ENCODE data around the gene RIOK2.
"Not testable (repeated sequence)": the region's sequence is repeated elsewhere in the genome, so short reads cannot be mapped to it uniquely, and the experiment has no call there.

RIOK2 gene

GRCh38 chr5:97194366-97194765, 11.3 kb upstream of the RIOK2 start:
- TF ChIP-seq, protein P1, sequence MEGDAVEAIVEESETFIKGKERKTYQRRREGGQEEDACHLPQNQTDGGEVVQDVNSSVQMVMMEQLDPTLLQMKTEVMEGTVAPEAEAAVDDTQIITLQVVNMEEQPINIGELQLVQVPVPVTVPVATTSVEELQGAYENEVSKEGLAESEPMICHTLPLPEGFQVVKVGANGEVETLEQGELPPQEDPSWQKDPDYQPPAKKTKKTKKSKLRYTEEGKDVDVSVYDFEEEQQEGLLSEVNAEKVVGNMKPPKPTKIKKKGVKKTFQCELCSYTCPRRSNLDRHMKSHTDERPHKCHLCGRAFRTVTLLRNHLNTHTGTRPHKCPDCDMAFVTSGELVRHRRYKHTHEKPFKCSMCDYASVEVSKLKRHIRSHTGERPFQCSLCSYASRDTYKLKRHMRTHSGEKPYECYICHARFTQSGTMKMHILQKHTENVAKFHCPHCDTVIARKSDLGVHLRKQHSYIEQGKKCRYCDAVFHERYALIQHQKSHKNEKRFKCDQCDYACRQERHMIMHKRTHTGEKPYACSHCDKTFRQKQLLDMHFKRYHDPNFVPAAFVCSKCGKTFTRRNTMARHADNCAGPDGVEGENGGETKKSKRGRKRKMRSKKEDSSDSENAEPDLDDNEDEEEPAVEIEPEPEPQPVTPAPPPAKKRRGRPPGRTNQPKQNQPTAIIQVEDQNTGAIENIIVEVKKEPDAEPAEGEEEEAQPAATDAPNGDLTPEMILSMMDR (IDR thresholded peaks at IDR 0.05; ENCODE audit: low read depth, low read length, poor library complexity, severe bottlenecking) = no peak
- no peak for TF ChIP-seq EZH2phosphoT487 (IDR thresholded peaks at IDR 0.05; ENCODE audit: borderline replicate concordance, low read length)
- Histone ChIP-seq H3K9me3 (ENCODE audit: control insufficient read depth, insufficient read depth, low read length) (peaks cover 11% of the 10 kb centered on the region), H3K79me2 (ENCODE audit: control insufficient read depth, low read length) (no peaks in the 10 kb centered on the region), H3K27ac (ENCODE audit: low read depth, low read length) (no peak overlapping the region), H3K4me1 (ENCODE audit: control insufficient read depth, low read length) (peaks cover 17% of the 10 kb centered on the region), H3K9me2 (replicated peaks; ENCODE audit: control insufficient read depth, low read length) (no peaks in the 10 kb centered on the region), H3K4me3 (ENCODE audit: low read length) (peak overlapping the region; percentile 20; the same call in 1 of the 2 replicates), H3K4me2 (ENCODE audit: low read length) (peak overlapping the region; percentile 13; the same call in 1 of the 2 replicates), H3F3A (ENCODE audit: control insufficient read depth, insufficient read depth) (no peaks in the 10 kb centered on the region), H3K27me3 (ENCODE audit: control insufficient read depth, low read length) (no peaks in the 10 kb centered on the region), H3K36me3 (ENCODE audit: control insufficient read depth, low read length) (no peaks in the 10 kb centered on the region), H4K20me1 (ENCODE audit: control insufficient read depth, insufficient read depth, low read depth, low read length) (no peaks in the 10 kb centered on the region)

GRCh38 chr5:97193355-97193688, 10.3 kb upstream of the RIOK2 start:
- Histone ChIP-seq H3K9me2 (replicated peaks; ENCODE audit: control insufficient read depth, low read length) (no peaks in the 10 kb centered on the region), H3K4me3 (ENCODE audit: low read length) (no peak overlapping the region), H3K4me2 (ENCODE audit: low read length) (no peak overlapping the region), H3K36me3 (ENCODE audit: control insufficient read depth, low read length) (no peaks in the 10 kb centered on the region), H3K79me2 (ENCODE audit: control insufficient read depth, low read length) (no peaks in the 10 kb centered on the region), H3K27ac (ENCODE audit: low read depth, low read length) (no peak overlapping the region), H3K4me1 (ENCODE audit: control insufficient read depth, low read length) (peaks cover 17% of the 10 kb centered on the region), H4K20me1 (ENCODE audit: control insufficient read depth, insufficient read depth, low read depth, low read length) (no peaks in the 10 kb centered on the region), H3F3A (ENCODE audit: control insufficient read depth, insufficient read depth) (no peaks in the 10 kb centered on the region), H3K27me3 (ENCODE audit: control insufficient read depth, low read length) (no peaks in the 10 kb centered on the region), H3K9me3 (ENCODE audit: control insufficient read depth, insufficient read depth, low read length) (peaks cover 11% of the 10 kb centered on the region)
- no peak for TF ChIP-seq EZH2phosphoT487 (IDR thresholded peaks at IDR 0.05; ENCODE audit: borderline replicate concordance, low read length)

- Histone ChIP-seq H3F3A (ENCODE audit: control insufficient read depth, insufficient read depth) (no peaks in the 10 kb centered on the region), H3K9me3 (ENCODE audit: control insufficient read depth, insufficient read depth, low read length) (peaks cover 11% of the 10 kb centered on the region), H3K4me3 (ENCODE audit: low read length) (no peak overlapping the region), H3K27ac (ENCODE audit: low read depth, low read length) (no peak overlapping the region), H3K27me3 (ENCODE audit: control insufficient read depth, low read length) (no peaks in the 10 kb centered on the region), H4K20me1 (ENCODE audit: control insufficient read depth, insufficient read depth, low read depth, low read length) (no peaks in the 10 kb centered on the region), H3K79me2 (ENCODE audit: control insufficient read depth, low read length) (no peaks in the 10 kb centered on the region), H3K36me3 (ENCODE audit: control insufficient read depth, low read length) (no peaks in the 10 kb centered on the region), H3K9me2 (replicated peaks; ENCODE audit: control insufficient read depth, low read length) (no peaks in the 10 kb centered on the region), H3K4me1 (ENCODE audit: control insufficient read depth, low read length) (peaks cover 17% of the 10 kb centered on the region), H3K4me2 (ENCODE audit: low read length) (no peak overlapping the region)
- TF ChIP-seq EZH2phosphoT487 (IDR thresholded peaks at IDR 0.05; ENCODE audit: borderline replicate concordance, low read length) = no peak
- TF ChIP-seq, protein P1 (IDR thresholded peaks at IDR 0.05; ENCODE audit: low read depth, low read length, poor library complexity, severe bottlenecking) = no peak
Observed at GRCh38 chr5:97192580-97193354, 9.7 kb upstream of the RIOK2 start.

- no peak overlapping the region for H3K27ac ChIP-seq (ENCODE audit: low read depth, low read length)
- no peak overlapping the region for H3K4me2 ChIP-seq (ENCODE audit: low read length)
- no peaks in the 10 kb centered on the region for H3K79me2 ChIP-seq (ENCODE audit: control insufficient read depth, low read length)
- TF ChIP-seq EZH2phosphoT487 (IDR thresholded peaks at IDR 0.05; ENCODE audit: borderline replicate concordance, low read length) = no peak
- TF ChIP-seq, protein P1 (IDR thresholded peaks at IDR 0.05; ENCODE audit: low read depth, low read length, poor library complexity, severe bottlenecking) = no peak
- H3K4me1 ChIP-seq (ENCODE audit: control insufficient read depth, low read length) = peaks cover 17% of the 10 kb centered on the region
- H3K4me3 ChIP-seq (ENCODE audit: low read length) = no peak overlapping the region
- H3K9me3 ChIP-seq (ENCODE audit: control insufficient read depth, insufficient read depth, low read length) = peaks cover 11% of the 10 kb centered on the region
- H4K20me1 ChIP-seq (ENCODE audit: control insufficient read depth, insufficient read depth, low read depth, low read length) = no peaks in the 10 kb centered on the region
- no peaks in the 10 kb centered on the region for H3K9me2 ChIP-seq (replicated peaks; ENCODE audit: control insufficient read depth, low read length)
- H3K27me3 ChIP-seq (ENCODE audit: control insufficient read depth, low read length) = no peaks in the 10 kb centered on the region
- H3K36me3 ChIP-seq (ENCODE audit: control insufficient read depth, low read length) = no peaks in the 10 kb centered on the region
- H3F3A ChIP-seq (ENCODE audit: control insufficient read depth, insufficient read depth) = no peaks in the 10 kb centered on the region
Observed at GRCh38 chr5:97191893-97192292, 8.8 kb upstream of the RIOK2 start.

GRCh38 chr5:97189523-97189922, 6.5 kb upstream of the RIOK2 start:
- H3K79me2 ChIP-seq (ENCODE audit: control insufficient read depth, low read length); H3K9me2 ChIP-seq (replicated peaks; ENCODE audit: control insufficient read depth, low read length); H3K36me3 ChIP-seq (ENCODE audit: control insufficient read depth, low read length); H3K4me3 ChIP-seq (ENCODE audit: low read length); H3K4me2 ChIP-seq (ENCODE audit: low read length); H3K27ac ChIP-seq (ENCODE audit: low read depth, low read length); H4K20me1 ChIP-seq (ENCODE audit: control insufficient read depth, insufficient read depth, low read depth, low read length); H3K27me3 ChIP-seq (ENCODE audit: control insufficient read depth, low read length); H3F3A ChIP-seq (ENCODE audit: control insufficient read depth, insufficient read depth): not testable (repeated sequence)
- Histone ChIP-seq H3K9me3 (ENCODE audit: control insufficient read depth, insufficient read depth, low read length) (peaks cover 13% of the 10 kb centered on the region), H3K4me1 (ENCODE audit: control insufficient read depth, low read length) (peaks cover 12% of the 10 kb centered on the region)
